T47D (cell line): ENCODE results near the gene SF3B5.
"Not testable (repeated sequence)": the region's sequence is repeated elsewhere in the genome, so short reads cannot be mapped to it uniquely, and the experiment has no call there.

ENCODE experiments used
- DNase-seq, 2 experiments: peaks; one replicate each; pipeline versions ENCODE4 v3.0.0 to v3.0.0-alpha.2; 2011 to 2012; ENCODE audit warnings: low read depth in 1 of 2, low spot score in 1 of 2
- JUND ChIP-seq: IDR thresholded peaks from 2 replicates; pipeline ENCODE4 v1.6.1; 2012; ENCODE audit warnings: low read depth
- in situ Hi-C: cut with HindIII; loops from 2 replicates; pipeline ENCODE4 v1.10.0; 2016; ENCODE audit warnings: low sequenced_read_pairs, low pct_unique_long_range_greater_than_20kb

Gene SF3B5

DNA sequence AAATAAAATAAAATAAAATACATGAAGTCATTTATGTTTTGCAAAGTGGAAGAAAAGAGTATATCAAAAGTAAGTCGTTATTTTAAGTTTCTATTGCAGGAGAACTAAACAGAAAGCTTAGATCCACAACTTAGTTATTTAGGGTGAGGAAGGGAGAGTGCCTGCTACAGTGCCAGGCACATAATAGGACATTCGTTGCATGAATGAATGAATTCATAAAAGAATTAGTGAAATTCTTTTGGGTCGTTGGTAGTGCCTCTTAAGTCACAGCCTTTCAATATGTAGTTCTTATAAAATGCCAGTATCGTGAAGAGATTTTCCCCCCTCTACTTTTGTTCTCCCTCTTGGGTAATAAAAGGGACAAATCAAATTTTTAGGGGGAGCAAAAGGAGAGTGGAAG, 29.1 kb downstream of the SF3B5 start:
- TF ChIP-seq JUND = no peak
- in situ Hi-C loops = no loop called here
- DNase-seq = no peak

DNA sequence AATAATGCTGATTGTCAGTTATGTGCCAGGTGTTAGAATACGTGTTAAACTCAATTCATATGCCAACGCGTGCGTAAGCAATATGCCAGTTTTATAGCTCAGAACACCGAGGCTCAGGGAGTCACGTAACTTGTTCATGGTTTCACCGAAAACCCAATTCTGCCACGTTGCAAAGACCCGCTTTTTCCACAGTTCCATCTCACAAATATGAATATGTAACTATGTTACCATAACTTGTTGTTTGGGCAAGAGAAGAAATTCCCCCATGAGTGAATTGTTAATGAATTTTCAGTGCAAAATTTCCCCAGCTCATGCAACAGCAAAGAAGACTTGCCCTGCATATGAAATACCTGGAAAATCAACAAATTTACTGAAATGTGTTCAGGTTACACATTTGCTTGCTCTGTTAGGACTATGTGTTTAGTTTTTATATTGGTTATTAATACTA, 30.1 kb downstream of the SF3B5 start:
- in situ Hi-C loops = no loop called here
- no peak for DNase-seq
- no peak for TF ChIP-seq JUND

GRCh38 chr6:144064402-144065212, 30.8 kb downstream of the SF3B5 start:
- no peak for TF ChIP-seq JUND
- in situ Hi-C loops = no loop called here
- peak in 1 of 2 experiments; percentile 4 for DNase-seq

GRCh38 chr6:144063744-144064401, 31.5 kb downstream of the SF3B5 start:
- in situ Hi-C loops = no loop called here
- no peak for TF ChIP-seq JUND
- DNase-seq = peak; percentile 86 to 92

- peak in 1 of 2 experiments; percentile 18 for DNase-seq
- in situ Hi-C loops = no loop called here
- TF ChIP-seq JUND = no peak
Measured at GRCh38 chr6:144063246-144063743, 32.1 kb downstream of the SF3B5 start.

GRCh38 chr6:144062786-144063185, 32.6 kb downstream of the SF3B5 start:
- no peak for DNase-seq
- in situ Hi-C loops = no loop called here
- no peak for TF ChIP-seq JUND

- no peak for TF ChIP-seq JUND
- in situ Hi-C loops = no loop called here
- DNase-seq = no peak
Measured at GRCh38 chr6:144059139-144059538, 36.2 kb downstream of the SF3B5 start.

GRCh38 chr6:144055121-144055931, 40.0 kb downstream of the SF3B5 start:
- TF ChIP-seq JUND = no peak
- DNase-seq = no peak
- in situ Hi-C loops = no loop called here

DNA sequence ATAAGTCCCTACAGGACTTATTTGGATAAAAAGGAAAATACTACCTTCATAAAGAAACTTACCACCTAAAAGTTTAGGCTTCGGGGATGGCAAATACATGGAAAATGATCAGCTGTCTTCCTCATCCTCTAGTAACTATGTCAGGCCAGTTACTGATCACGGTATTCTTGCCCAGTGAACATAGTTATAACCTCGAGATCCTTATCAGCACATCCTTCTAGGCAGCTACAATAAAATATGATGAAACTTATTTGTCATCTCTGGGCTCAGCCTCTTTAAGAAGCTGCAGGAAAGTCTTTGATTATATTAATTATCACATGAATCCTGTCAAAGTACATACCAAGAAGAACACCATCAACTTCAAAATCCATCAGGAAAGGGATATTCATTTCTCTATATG, 41.8 kb downstream of the SF3B5 start:
- no peak for DNase-seq
- in situ Hi-C loops = no loop called here
- no peak for TF ChIP-seq JUND

DNA sequence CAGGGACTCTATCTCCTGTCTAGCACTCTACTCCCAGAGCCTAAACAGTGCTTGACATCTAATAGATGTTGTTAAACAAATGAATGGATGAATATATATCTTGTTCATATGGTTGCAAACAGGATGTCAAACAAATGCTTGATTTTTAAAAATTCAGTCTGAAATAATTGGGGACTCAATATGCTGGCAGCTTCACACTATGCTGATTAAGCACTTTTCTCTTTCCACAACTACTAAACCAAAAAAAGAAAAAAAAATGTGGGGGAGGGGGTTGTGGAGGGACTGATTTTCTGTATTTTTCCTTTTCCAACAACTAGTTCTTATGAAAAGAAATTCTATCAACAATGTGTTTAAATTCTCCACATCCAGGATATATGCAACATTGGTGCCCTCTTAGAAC, 42.9 kb downstream of the SF3B5 start:
- no peak for TF ChIP-seq JUND
- DNase-seq = no peak
- in situ Hi-C loops = no loop called here

- in situ Hi-C loops = no loop called here
- TF ChIP-seq JUND = no peak
- no peak for DNase-seq
Measured at GRCh38 chr6:144049386-144049785, 46.0 kb downstream of the SF3B5 start.

- TF ChIP-seq JUND = no peak
- DNase-seq = no peak
- in situ Hi-C loops = no loop called here
Measured at GRCh38 chr6:144047688-144048087, 47.7 kb downstream of the SF3B5 start.

- DNase-seq, in situ Hi-C loops: not testable (repeated sequence)
Measured at GRCh38 chr6:144046672-144047071, 48.7 kb downstream of the SF3B5 start.

GRCh38 chr6:144044989-144045388, 50.4 kb downstream of the SF3B5 start:
- in situ Hi-C loops, DNase-seq: not testable (repeated sequence)
